SH-SY5Y (cell line): ENCODE results near the gene DLX6.

Source experiments
- GATA2 ChIP-seq: IDR thresholded peaks from 2 replicates; pipeline ENCODE4 v1.6.1; 2011; ENCODE audit warnings: mild to moderate bottlenecking, low read depth, low read length
- GATA3 ChIP-seq: IDR thresholded peaks from 2 replicates; pipeline ENCODE4 v1.6.1; 2011; ENCODE audit warnings: low read depth, mild to moderate bottlenecking, low read length, moderate library complexity

- TF ChIP-seq GATA2 (no peak), GATA3 (no peak)
Observed at GRCh38 chr7:96997512-96998032, 7.8 kb upstream of the DLX6 start.
